Mesendoderm (in vitro differentiated cells): ENCODE data around the gene PARP11.

Source experiments
- DNase-seq: peaks from one replicate; pipeline ENCODE4 v3.0.0; 2013
- H2AK5ac ChIP-seq: 2 replicates; pipeline ENCODE4 v1.6.1; 2013; ENCODE audit warnings: low read length, inconsistent platforms
- H2BK120ac ChIP-seq: 2 replicates; pipeline ENCODE4 v1.6.1; 2013; ENCODE audit warnings: low read depth, mild to moderate bottlenecking, low read length, moderate library complexity, mixed read lengths
- H2BK15ac ChIP-seq: replicated peaks from 2 replicates; pipeline ENCODE4 v1.6.1; 2013; ENCODE audit warnings: low read depth, mild to moderate bottlenecking, moderate library complexity
- H2BK5ac ChIP-seq: 2 replicates; pipeline ENCODE4 v1.6.1; 2013; ENCODE audit warnings: low read length, inconsistent platforms
- H3K18ac ChIP-seq: 2 replicates; pipeline ENCODE4 v1.6.1; 2013; ENCODE audit warnings: mild to moderate bottlenecking, low read length, mixed read lengths
- H3K23ac ChIP-seq: one replicate; pipeline ENCODE4 v1.6.1; 2013; ENCODE audit warnings: low read length
- H3K27ac ChIP-seq: 2 replicates; pipeline ENCODE4 v1.5.1; 2013; ENCODE audit warnings: low read depth, mild to moderate bottlenecking, inconsistent platforms, low read length, moderate library complexity
- H3K27me3 ChIP-seq: 2 replicates; pipeline ENCODE4 v1.6.1; 2013; ENCODE audit warnings: low read length, control low read depth, mild to moderate bottlenecking, inconsistent platforms; ENCODE audit not compliant: insufficient read depth, poor library complexity
- H3K36me3 ChIP-seq: 2 replicates; pipeline ENCODE4 v1.6.1; 2013; ENCODE audit warnings: low read length, inconsistent platforms; ENCODE audit not compliant: control insufficient read depth, insufficient read depth
- H3K4ac ChIP-seq: one replicate; pipeline ENCODE4 v1.6.1; 2013; ENCODE audit warnings: low read depth, mild to moderate bottlenecking, low read length, moderate library complexity
- H3K4me1 ChIP-seq: 2 replicates; pipeline ENCODE4 v1.6.1; 2013; ENCODE audit warnings: low read depth, low read length, inconsistent platforms; ENCODE audit not compliant: control insufficient read depth
- H3K4me2 ChIP-seq: 2 replicates; pipeline ENCODE4 v1.6.1; 2013; ENCODE audit warnings: low read length
- H3K4me3 ChIP-seq: 2 replicates; pipeline ENCODE4 v1.5.1; 2013; ENCODE audit warnings: mild to moderate bottlenecking, low read length
- H3K56ac ChIP-seq: one replicate; pipeline ENCODE4 v1.6.1; 2013; ENCODE audit warnings: low read length
- H3K79me1 ChIP-seq: 2 replicates; pipeline ENCODE4 v1.6.1; 2013; ENCODE audit warnings: low read length, inconsistent platforms
- H3K79me2 ChIP-seq: 2 replicates; pipeline ENCODE4 v1.6.1; 2013; ENCODE audit warnings: mild to moderate bottlenecking, low read length; ENCODE audit not compliant: control insufficient read depth, insufficient read depth
- H3K9ac ChIP-seq: 2 replicates; pipeline ENCODE4 v1.6.1; 2013; ENCODE audit warnings: low read length, inconsistent platforms
- H4K5ac ChIP-seq: one replicate; pipeline ENCODE4 v1.6.1; 2013; ENCODE audit warnings: low read length
- H4K8ac ChIP-seq: one replicate; pipeline ENCODE4 v1.6.1; 2013; ENCODE audit warnings: low read depth, mild to moderate bottlenecking, control low read depth, low read length, moderate library complexity
- WGBS: extraction: QIAGEN DNeasy Blood & Tissue Kit; methylation state at CpG from one replicate; pipeline ENCODE4 v1.1.7; 2013; ENCODE audit warnings: low lambda C conversion rate, missing lambda C conversion rate; ENCODE audit not compliant: insufficient coverage; ENCODE audit errors: extremely low coverage; 5-methylcytosine and 5-hydroxymethylcytosine counted together

PARP11 gene

GRCh38 chr12:3913278-3913677 is 40.1 kb upstream of the PARP11 start:
- H3K36me3 ChIP-seq, result no peaks in the 10 kb centered on the region
- H3K79me2 ChIP-seq, result no peaks in the 10 kb centered on the region
- H2BK5ac ChIP-seq, result no peak overlapping the region
- H3K23ac ChIP-seq, result no peak overlapping the region
- no peak overlapping the region for H4K5ac ChIP-seq
- H3K27ac ChIP-seq, result no peak overlapping the region
- no peak overlapping the region for H2BK15ac ChIP-seq
- H3K4me3 ChIP-seq, result no peak overlapping the region
- H3K9ac ChIP-seq, result no peak overlapping the region
- H3K4me2 ChIP-seq, result no peak overlapping the region
- WGBS, result no CpG with 5 or more reads among the region's 5 CpGs
- no peak overlapping the region for H3K56ac ChIP-seq
- H4K8ac ChIP-seq, result no peak overlapping the region
- no peak overlapping the region for H2BK120ac ChIP-seq
- no peak overlapping the region for H3K18ac ChIP-seq
- no peaks in the 10 kb centered on the region for H3K4me1 ChIP-seq
- H3K27me3 ChIP-seq, result no peaks in the 10 kb centered on the region
- DNase-seq, result no peak
- no peaks in the 10 kb centered on the region for H3K79me1 ChIP-seq
- H3K4ac ChIP-seq, result no peak overlapping the region
- no peak overlapping the region for H2AK5ac ChIP-seq

- no peak overlapping the region for H3K56ac ChIP-seq
- no peak overlapping the region for H3K27ac ChIP-seq
- H3K4ac ChIP-seq, result no peak overlapping the region
- H2BK5ac ChIP-seq, result no peak overlapping the region
- DNase-seq, result no peak
- H3K4me2 ChIP-seq, result no peak overlapping the region
- H3K79me1 ChIP-seq, result no peaks in the 10 kb centered on the region
- H3K36me3 ChIP-seq, result no peaks in the 10 kb centered on the region
- no peak overlapping the region for H2BK120ac ChIP-seq
- no peaks in the 10 kb centered on the region for H3K4me1 ChIP-seq
- no CpG with 5 or more reads among the region's 3 CpGs for WGBS
- no peak overlapping the region for H3K9ac ChIP-seq
- no peak overlapping the region for H2BK15ac ChIP-seq
- H2AK5ac ChIP-seq, result no peak overlapping the region
- no peaks in the 10 kb centered on the region for H3K27me3 ChIP-seq
- H4K8ac ChIP-seq, result no peak overlapping the region
- H3K4me3 ChIP-seq, result no peak overlapping the region
- no peak overlapping the region for H4K5ac ChIP-seq
- H3K23ac ChIP-seq, result no peak overlapping the region
- no peak overlapping the region for H3K18ac ChIP-seq
- no peaks in the 10 kb centered on the region for H3K79me2 ChIP-seq
Measured at GRCh38 chr12:3912863-3913262, 39.7 kb upstream of the PARP11 start.

GRCh38 chr12:3911409-3911808 is 38.2 kb upstream of the PARP11 start:
- no peak overlapping the region for H2BK5ac ChIP-seq
- no peak overlapping the region for H3K18ac ChIP-seq
- H3K36me3 ChIP-seq, result no peaks in the 10 kb centered on the region
- no peaks in the 10 kb centered on the region for H3K4me1 ChIP-seq
- H4K8ac ChIP-seq, result no peak overlapping the region
- no peak overlapping the region for H2BK15ac ChIP-seq
- H3K4me2 ChIP-seq, result no peak overlapping the region
- H3K27ac ChIP-seq, result no peak overlapping the region
- no peak overlapping the region for H3K56ac ChIP-seq
- H3K27me3 ChIP-seq, result no peaks in the 10 kb centered on the region
- H2BK120ac ChIP-seq, result no peak overlapping the region
- no peak overlapping the region for H3K9ac ChIP-seq
- no peaks in the 10 kb centered on the region for H3K79me1 ChIP-seq
- H3K4ac ChIP-seq, result no peak overlapping the region
- no peak overlapping the region for H2AK5ac ChIP-seq
- DNase-seq, result no peak
- H4K5ac ChIP-seq, result no peak overlapping the region
- no peak overlapping the region for H3K4me3 ChIP-seq
- no peaks in the 10 kb centered on the region for H3K79me2 ChIP-seq
- WGBS, result no CpG with 5 or more reads among the region's 1 CpG
- H3K23ac ChIP-seq, result no peak overlapping the region

- H3K79me1 ChIP-seq, result no peaks in the 10 kb centered on the region
- H3K23ac ChIP-seq, result no peak overlapping the region
- H3K36me3 ChIP-seq, result no peaks in the 10 kb centered on the region
- WGBS, result no CpG with 5 or more reads among the region's 5 CpGs
- no peak overlapping the region for H3K4me3 ChIP-seq
- H3K18ac ChIP-seq, result no peak overlapping the region
- no peak overlapping the region for H2BK120ac ChIP-seq
- no peak overlapping the region for H3K27ac ChIP-seq
- H3K27me3 ChIP-seq, result no peaks in the 10 kb centered on the region
- H2BK5ac ChIP-seq, result no peak overlapping the region
- H3K79me2 ChIP-seq, result no peaks in the 10 kb centered on the region
- H3K4me2 ChIP-seq, result no peak overlapping the region
- H3K9ac ChIP-seq, result no peak overlapping the region
- no peak overlapping the region for H2BK15ac ChIP-seq
- H3K4me1 ChIP-seq, result no peaks in the 10 kb centered on the region
- no peak overlapping the region for H4K8ac ChIP-seq
- H2AK5ac ChIP-seq, result no peak overlapping the region
- no peak overlapping the region for H4K5ac ChIP-seq
- no peak overlapping the region for H3K56ac ChIP-seq
- no peak overlapping the region for H3K4ac ChIP-seq
- no peak for DNase-seq
Measured at GRCh38 chr12:3905664-3906063, 32.5 kb upstream of the PARP11 start.

GRCh38 chr12:3904999-3905398 is 31.8 kb upstream of the PARP11 start:
- H3K9ac ChIP-seq, result no peak overlapping the region
- no CpG with 5 or more reads among the region's 2 CpGs for WGBS
- H3K4ac ChIP-seq, result no peak overlapping the region
- no peak overlapping the region for H3K23ac ChIP-seq
- no peak overlapping the region for H2BK5ac ChIP-seq
- H3K18ac ChIP-seq, result no peak overlapping the region
- H3K79me1 ChIP-seq, result no peaks in the 10 kb centered on the region
- H2AK5ac ChIP-seq, result no peak overlapping the region
- H4K5ac ChIP-seq, result no peak overlapping the region
- no peak overlapping the region for H3K56ac ChIP-seq
- no peak overlapping the region for H3K4me2 ChIP-seq
- no peaks in the 10 kb centered on the region for H3K27me3 ChIP-seq
- no peaks in the 10 kb centered on the region for H3K36me3 ChIP-seq
- H2BK120ac ChIP-seq, result no peak overlapping the region
- no peaks in the 10 kb centered on the region for H3K79me2 ChIP-seq
- no peak for DNase-seq
- no peak overlapping the region for H4K8ac ChIP-seq
- no peaks in the 10 kb centered on the region for H3K4me1 ChIP-seq
- no peak overlapping the region for H3K4me3 ChIP-seq
- H2BK15ac ChIP-seq, result no peak overlapping the region
- H3K27ac ChIP-seq, result no peak overlapping the region

- Histone ChIP-seq H3K36me3 (no peaks in the 10 kb centered on the region), H3K56ac (no peak overlapping the region), H3K79me1 (no peaks in the 10 kb centered on the region), H3K9ac (no peak overlapping the region), H2BK120ac (no peak overlapping the region), H3K23ac (no peak overlapping the region), H2BK15ac (no peak overlapping the region), H3K4ac (no peak overlapping the region), H3K27ac (no peak overlapping the region), H3K27me3 (no peaks in the 10 kb centered on the region), H4K5ac (no peak overlapping the region), H3K4me2 (no peak overlapping the region), H2BK5ac (no peak overlapping the region), H3K18ac (no peak overlapping the region), H3K79me2 (no peaks in the 10 kb centered on the region), H3K4me3 (no peak overlapping the region), H3K4me1 (no peaks in the 10 kb centered on the region), H2AK5ac (no peak overlapping the region), H4K8ac (no peak overlapping the region)
- no peak for DNase-seq
Measured at GRCh38 chr12:3902921-3903320, 29.7 kb upstream of the PARP11 start.
